ENCODE data around the gene PAQR5. TPM values are rescaled to one million over a fixed set of nuclear protein-coding genes. Genes with fewer than 3 reads are reported as not detected.

PAQR5 gene
- total RNA-seq, 1 experiment from 2014 or later = 9.4 TPM

DNA sequence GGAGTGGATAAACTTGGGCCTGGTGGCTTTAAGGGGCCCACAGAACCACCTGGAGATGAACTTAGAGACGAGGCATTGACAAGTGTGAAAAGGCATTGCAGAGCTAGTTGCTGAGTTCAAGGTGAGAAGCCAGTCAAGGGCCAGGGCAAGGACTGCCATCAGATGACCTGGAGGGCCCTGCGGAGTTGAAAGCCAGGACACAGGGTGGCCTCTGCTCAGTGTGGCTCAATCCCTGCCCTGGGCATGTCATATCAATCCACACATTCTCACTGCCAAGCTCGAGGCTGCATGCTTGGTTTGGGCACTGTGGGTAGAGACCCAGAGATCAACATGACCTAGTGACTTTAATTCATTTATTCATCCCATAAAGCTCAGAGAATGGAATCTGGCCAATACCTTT is 9.2 kb downstream of the PAQR5 start (continued):
- TF ChIP-seq HMGA2 (CRISPR knock-in tag; IDR thresholded peaks at IDR 0.05) (no peak), GABPB1 (CRISPR knock-in tag; IDR thresholded peaks at IDR 0.05) (no peak), RORB (CRISPR knock-in tag; IDR thresholded peaks at IDR 0.05) (no peak), SMAD3 (CRISPR knock-in tag; IDR thresholded peaks at IDR 0.05; ENCODE audit: borderline replicate concordance) (no peak), NFE2L1 (CRISPR knock-in tag; IDR thresholded peaks at IDR 0.05) (no peak)
- TF ChIP-seq, protein P1, sequence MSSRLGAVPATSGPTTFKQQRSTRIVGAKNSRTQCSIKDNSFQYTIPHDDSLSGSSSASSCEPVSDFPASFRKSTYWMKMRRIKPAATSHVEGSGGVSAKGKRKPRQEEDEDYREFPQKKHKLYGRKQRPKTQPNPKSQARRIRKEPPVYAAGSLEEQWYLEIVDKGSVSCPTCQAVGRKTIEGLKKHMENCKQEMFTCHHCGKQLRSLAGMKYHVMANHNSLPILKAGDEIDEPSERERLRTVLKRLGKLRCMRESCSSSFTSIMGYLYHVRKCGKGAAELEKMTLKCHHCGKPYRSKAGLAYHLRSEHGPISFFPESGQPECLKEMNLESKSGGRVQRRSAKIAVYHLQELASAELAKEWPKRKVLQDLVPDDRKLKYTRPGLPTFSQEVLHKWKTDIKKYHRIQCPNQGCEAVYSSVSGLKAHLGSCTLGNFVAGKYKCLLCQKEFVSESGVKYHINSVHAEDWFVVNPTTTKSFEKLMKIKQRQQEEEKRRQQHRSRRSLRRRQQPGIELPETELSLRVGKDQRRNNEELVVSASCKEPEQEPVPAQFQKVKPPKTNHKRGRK (CRISPR knock-in tag; IDR thresholded peaks at IDR 0.05; ENCODE audit: borderline replicate concordance) = no peak

DNA sequence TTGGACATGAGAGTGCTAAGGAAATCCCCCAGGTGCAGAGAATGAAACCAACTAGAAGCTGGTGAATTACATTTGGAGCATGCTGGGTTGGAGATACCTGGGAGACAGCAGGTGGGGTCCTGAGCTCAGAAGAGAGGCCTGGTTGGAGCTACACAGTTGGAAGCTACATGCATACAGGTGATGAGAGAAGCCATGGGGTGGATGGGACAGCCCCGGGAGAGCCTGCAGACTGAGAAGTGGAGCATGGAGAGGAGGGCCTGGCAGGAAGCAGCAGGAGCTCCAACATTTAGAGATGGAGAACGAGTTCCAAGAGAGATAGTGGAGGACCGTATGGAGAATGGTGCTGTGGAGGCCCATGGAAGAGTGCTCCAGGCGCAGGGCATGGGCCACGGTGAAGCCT is 10.2 kb downstream of the PAQR5 start:
- Mint-ChIP-seq H3K4me1 (peaks cover 12% of the 10 kb centered on the region), H3K27ac (no peak overlapping the region), H3K9me3 (peaks cover 8% of the 10 kb centered on the region), H3K36me3 (peaks cover 14% of the 10 kb centered on the region), H3K4me3 (no peak overlapping the region), H3K27me3 (ENCODE audit: low read depth) (no peaks in the 10 kb centered on the region)
- TF ChIP-seq CBFB (CRISPR knock-in tag; IDR thresholded peaks at IDR 0.05; ENCODE audit: low read depth) (no peak), CREB1 (CRISPR knock-in tag; IDR thresholded peaks at IDR 0.05) (no peak), ZBTB21 (CRISPR knock-in tag; IDR thresholded peaks at IDR 0.05; ENCODE audit: borderline replicate concordance) (no peak), TEAD1 (CRISPR knock-in tag; IDR thresholded peaks at IDR 0.05) (no peak), FOXJ3 (CRISPR knock-in tag; IDR thresholded peaks at IDR 0.05; ENCODE audit: borderline replicate concordance) (no peak), SP1 (CRISPR knock-in tag; conservative IDR thresholded peaks at IDR 0.05) (no peak), ZNF416 (CRISPR knock-in tag; IDR thresholded peaks at IDR 0.05) (no peak), ETV6 (CRISPR knock-in tag; IDR thresholded peaks at IDR 0.05) (no peak), ZNF138 (CRISPR knock-in tag; conservative IDR thresholded peaks at IDR 0.05) (no peak), TEAD4 (CRISPR knock-in tag; IDR thresholded peaks at IDR 0.05) (no peak), CREM (CRISPR knock-in tag; IDR thresholded peaks at IDR 0.05) (no peak)
- TF ChIP-seq, protein P1 (CRISPR knock-in tag; IDR thresholded peaks at IDR 0.05; ENCODE audit: borderline replicate concordance) = no peak
- TF ChIP-seq, protein P2, sequence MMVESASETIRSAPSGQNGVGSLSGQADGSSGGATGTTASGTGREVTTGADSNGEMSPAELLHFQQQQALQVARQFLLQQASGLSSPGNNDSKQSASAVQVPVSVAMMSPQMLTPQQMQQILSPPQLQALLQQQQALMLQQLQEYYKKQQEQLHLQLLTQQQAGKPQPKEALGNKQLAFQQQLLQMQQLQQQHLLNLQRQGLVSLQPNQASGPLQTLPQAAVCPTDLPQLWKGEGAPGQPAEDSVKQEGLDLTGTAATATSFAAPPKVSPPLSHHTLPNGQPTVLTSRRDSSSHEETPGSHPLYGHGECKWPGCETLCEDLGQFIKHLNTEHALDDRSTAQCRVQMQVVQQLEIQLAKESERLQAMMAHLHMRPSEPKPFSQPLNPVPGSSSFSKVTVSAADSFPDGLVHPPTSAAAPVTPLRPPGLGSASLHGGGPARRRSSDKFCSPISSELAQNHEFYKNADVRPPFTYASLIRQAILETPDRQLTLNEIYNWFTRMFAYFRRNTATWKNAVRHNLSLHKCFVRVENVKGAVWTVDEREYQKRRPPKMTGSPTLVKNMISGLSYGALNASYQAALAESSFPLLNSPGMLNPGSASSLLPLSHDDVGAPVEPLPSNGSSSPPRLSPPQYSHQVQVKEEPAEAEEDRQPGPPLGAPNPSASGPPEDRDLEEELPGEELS (CRISPR knock-in tag; IDR thresholded peaks at IDR 0.05) = no peak
- TF ChIP-seq, protein P3, sequence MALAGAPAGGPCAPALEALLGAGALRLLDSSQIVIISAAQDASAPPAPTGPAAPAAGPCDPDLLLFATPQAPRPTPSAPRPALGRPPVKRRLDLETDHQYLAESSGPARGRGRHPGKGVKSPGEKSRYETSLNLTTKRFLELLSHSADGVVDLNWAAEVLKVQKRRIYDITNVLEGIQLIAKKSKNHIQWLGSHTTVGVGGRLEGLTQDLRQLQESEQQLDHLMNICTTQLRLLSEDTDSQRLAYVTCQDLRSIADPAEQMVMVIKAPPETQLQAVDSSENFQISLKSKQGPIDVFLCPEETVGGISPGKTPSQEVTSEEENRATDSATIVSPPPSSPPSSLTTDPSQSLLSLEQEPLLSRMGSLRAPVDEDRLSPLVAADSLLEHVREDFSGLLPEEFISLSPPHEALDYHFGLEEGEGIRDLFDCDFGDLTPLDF (CRISPR knock-in tag; IDR thresholded peaks at IDR 0.05) = no peak
- TF ChIP-seq, protein P4, sequence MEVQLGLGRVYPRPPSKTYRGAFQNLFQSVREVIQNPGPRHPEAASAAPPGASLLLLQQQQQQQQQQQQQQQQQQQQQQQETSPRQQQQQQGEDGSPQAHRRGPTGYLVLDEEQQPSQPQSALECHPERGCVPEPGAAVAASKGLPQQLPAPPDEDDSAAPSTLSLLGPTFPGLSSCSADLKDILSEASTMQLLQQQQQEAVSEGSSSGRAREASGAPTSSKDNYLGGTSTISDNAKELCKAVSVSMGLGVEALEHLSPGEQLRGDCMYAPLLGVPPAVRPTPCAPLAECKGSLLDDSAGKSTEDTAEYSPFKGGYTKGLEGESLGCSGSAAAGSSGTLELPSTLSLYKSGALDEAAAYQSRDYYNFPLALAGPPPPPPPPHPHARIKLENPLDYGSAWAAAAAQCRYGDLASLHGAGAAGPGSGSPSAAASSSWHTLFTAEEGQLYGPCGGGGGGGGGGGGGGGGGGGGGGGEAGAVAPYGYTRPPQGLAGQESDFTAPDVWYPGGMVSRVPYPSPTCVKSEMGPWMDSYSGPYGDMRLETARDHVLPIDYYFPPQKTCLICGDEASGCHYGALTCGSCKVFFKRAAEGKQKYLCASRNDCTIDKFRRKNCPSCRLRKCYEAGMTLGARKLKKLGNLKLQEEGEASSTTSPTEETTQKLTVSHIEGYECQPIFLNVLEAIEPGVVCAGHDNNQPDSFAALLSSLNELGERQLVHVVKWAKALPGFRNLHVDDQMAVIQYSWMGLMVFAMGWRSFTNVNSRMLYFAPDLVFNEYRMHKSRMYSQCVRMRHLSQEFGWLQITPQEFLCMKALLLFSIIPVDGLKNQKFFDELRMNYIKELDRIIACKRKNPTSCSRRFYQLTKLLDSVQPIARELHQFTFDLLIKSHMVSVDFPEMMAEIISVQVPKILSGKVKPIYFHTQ (CRISPR knock-in tag; IDR thresholded peaks at IDR 0.05) = no peak
- TF ChIP-seq, protein P5, sequence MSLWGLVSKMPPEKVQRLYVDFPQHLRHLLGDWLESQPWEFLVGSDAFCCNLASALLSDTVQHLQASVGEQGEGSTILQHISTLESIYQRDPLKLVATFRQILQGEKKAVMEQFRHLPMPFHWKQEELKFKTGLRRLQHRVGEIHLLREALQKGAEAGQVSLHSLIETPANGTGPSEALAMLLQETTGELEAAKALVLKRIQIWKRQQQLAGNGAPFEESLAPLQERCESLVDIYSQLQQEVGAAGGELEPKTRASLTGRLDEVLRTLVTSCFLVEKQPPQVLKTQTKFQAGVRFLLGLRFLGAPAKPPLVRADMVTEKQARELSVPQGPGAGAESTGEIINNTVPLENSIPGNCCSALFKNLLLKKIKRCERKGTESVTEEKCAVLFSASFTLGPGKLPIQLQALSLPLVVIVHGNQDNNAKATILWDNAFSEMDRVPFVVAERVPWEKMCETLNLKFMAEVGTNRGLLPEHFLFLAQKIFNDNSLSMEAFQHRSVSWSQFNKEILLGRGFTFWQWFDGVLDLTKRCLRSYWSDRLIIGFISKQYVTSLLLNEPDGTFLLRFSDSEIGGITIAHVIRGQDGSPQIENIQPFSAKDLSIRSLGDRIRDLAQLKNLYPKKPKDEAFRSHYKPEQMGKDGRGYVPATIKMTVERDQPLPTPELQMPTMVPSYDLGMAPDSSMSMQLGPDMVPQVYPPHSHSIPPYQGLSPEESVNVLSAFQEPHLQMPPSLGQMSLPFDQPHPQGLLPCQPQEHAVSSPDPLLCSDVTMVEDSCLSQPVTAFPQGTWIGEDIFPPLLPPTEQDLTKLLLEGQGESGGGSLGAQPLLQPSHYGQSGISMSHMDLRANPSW (CRISPR knock-in tag; conservative IDR thresholded peaks at IDR 0.05; ENCODE audit: low read depth) = no peak
- DNase-seq (ENCODE audit: low spot score) = no peak
- no peak for ATAC-seq
- CTCF ChIA-PET = no interaction called here
- POLR2A ChIA-PET = no interaction called here

Measured in WTC11 (cell line).